DND-41 (cell line): ENCODE measurements around the gene CD320.

Source experiments
- EZH2 ChIP-seq: IDR thresholded peaks from 3 replicates; pipeline ENCODE4 v1.6.1; 2012; ENCODE audit warnings: borderline replicate concordance, low read depth, mild to moderate bottlenecking, moderate library complexity, low read length, inconsistent platforms; ENCODE audit not compliant: severe bottlenecking
- TF ChIP-seq, protein P1 (sequence below): IDR thresholded peaks from 2 replicates; pipeline ENCODE4 v1.5.1; 2012; ENCODE audit warnings: borderline replicate concordance, low read length, moderate library complexity, mild to moderate bottlenecking; ENCODE audit not compliant: poor library complexity, severe bottlenecking; ENCODE audit errors: extremely low read depth

DNA sequence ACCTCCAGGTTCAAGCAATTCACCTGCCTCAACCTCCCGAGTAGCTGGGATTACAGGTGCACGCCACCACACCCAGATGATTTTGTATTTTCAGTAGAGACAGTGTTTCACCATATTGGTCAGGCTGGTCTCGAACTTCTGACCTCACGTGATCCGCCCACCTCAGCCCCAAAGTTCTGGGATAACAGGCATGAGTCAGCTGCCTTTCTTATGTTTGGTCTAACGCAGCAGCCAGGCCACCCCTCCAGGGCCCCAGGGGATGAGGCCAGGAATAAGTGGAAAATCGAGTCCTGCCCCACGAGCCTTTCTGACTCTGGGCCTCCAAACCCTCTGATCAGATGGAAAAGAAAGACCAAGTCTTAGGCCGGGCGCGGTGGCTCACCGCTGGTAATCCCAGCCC lies 54.5 kb downstream of the CD320 start:
- TF ChIP-seq, protein P1, sequence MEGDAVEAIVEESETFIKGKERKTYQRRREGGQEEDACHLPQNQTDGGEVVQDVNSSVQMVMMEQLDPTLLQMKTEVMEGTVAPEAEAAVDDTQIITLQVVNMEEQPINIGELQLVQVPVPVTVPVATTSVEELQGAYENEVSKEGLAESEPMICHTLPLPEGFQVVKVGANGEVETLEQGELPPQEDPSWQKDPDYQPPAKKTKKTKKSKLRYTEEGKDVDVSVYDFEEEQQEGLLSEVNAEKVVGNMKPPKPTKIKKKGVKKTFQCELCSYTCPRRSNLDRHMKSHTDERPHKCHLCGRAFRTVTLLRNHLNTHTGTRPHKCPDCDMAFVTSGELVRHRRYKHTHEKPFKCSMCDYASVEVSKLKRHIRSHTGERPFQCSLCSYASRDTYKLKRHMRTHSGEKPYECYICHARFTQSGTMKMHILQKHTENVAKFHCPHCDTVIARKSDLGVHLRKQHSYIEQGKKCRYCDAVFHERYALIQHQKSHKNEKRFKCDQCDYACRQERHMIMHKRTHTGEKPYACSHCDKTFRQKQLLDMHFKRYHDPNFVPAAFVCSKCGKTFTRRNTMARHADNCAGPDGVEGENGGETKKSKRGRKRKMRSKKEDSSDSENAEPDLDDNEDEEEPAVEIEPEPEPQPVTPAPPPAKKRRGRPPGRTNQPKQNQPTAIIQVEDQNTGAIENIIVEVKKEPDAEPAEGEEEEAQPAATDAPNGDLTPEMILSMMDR = no peak
- TF ChIP-seq EZH2 = no peak
